ENCODE data around the gene CTCFL.
"Not testable (repeated sequence)": the region's sequence is repeated elsewhere in the genome, so short reads cannot be mapped to it uniquely, and the experiment has no call there.

CTCFL gene

DNA sequence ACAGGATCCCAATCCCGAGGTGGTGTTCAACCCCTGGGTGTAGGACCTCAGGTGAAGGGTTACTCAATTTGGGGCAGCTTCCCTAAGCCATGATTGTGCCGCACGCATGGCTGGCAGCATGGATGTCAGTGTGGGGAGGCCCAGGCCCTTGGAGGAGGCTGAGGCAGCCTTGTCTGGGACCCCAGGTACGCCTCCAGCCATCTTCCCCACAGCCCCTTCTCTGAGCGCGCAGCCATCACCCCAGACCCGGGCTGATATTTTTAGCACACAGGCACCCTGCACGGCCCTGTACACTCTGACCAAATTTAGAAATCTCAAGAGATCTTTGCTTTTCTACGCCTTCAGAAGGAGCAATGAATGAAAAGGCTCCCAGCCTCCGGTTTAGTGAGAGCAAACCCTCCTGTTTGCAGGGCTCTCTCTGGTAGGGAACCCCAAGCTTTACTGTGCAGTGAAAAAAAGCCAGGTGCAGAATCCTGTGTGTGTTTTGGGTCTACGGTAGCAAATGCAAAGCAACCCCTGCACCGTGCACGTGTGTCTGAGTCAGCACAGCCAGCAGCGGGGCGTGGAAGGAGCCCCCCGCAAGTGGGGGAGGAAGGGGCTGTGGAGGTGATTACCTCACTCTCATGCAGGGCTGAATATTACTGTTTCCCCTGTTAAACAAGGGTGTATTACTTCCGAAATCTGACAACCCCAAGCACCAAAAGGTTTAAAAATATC is 44.3 kb downstream of the CTCFL start:
- no peak for DNase-seq (ENCODE audit: low read depth)

DNA sequence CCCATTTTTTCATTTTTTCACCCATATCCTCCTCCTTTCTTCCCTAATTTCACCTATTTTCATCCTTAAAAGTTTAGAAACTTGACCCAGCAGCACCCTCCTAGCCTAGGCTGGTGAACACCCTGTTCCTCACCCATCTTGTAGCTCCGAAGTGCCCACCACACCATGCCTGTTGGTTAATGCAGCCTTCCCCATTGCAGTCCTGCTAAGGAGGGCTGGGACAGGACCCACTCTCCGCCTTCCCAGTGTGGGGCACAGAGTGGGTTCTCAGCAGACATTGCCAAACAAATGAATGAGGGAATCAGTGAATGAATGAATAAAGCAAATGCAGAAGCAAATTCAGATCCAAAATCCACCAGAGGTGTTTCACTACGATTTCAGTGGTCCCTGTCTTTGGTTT is 45.7 kb downstream of the CTCFL start:
- no peak for DNase-seq (ENCODE audit: low read depth)

DNA sequence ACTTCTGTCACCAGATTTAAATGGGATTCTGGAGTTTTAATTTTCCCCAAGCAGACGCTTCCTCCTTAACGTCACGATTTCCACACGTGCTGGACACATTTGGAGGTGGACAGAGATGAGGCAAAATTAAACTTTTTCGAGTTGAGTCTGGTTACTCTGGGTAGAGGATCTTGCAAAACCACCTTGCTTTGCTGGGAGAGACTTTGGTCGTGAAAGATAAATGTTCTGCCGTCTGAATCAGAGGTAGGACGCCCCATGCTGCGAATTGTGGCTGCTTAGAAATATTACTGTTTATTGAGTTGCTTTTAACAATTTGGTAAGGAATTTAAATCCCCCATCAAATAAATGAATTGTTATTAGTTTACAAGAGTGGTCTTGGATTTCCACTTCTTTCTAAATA is 46.8 kb downstream of the CTCFL start:
- DNase-seq (ENCODE audit: low read depth) = no peak

DNA sequence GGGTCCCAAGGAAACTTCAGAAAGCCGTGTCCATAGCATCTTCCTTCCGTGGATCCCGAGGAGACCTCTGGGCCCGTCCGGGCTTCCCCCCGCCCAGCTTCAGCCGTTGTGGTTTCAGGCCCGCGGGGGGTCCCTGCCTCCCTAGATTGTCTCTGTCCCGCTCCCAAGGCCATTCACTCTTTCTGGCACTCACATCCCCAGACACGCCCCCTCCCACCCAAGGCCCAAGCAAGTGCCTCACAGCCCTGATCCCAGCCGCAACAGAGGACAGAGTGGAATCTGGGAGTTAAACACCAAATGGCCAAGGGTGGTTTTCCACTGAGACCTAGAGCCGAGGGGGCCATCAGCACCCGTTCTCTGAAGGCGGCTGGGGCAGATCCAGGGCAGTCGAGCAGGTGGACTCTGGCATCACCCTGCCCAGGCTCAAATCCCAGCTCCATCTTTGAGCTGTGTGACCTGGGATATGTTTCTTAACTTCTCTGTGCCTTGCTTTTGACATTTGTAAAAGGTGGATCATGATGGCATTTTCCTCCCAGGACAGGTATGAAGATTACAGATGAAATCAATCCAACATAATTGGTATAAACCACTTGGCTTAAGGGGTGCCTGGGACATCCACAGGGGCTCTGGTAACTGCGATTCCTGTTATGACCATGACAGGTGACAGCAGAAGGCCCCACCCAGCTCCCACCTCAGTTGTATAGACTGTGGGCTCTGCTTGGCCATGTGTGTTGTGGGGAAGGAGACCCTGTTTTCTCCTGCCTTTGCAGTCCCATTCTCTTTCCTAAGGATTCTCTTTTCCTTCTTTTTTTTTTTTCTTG is 48.1 kb downstream of the CTCFL start:
- no peak for DNase-seq (ENCODE audit: low read depth)

DNA sequence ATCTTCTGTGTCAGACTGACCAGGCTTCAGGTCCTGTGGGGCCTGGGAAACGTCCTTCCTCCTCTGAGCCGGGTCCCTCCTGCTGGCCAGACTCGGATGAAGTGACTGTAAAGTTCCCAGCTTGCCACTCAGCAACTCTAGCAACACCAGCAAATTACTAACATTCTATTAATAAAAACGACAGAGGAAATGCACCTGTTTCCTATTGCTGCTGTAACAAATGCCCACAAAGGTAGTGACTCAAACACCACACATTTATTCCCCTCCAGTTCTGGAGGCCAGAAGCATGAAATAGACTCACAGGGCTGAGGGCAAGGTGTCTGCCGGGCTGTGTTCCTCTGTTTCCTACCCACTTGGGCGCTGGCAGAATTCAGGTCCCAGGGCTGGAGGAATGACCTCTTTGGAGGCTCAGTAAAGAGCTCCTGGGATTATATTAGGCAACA is 48.8 kb downstream of the CTCFL start:
- DNase-seq (ENCODE audit: low read depth) = no peak

DNA sequence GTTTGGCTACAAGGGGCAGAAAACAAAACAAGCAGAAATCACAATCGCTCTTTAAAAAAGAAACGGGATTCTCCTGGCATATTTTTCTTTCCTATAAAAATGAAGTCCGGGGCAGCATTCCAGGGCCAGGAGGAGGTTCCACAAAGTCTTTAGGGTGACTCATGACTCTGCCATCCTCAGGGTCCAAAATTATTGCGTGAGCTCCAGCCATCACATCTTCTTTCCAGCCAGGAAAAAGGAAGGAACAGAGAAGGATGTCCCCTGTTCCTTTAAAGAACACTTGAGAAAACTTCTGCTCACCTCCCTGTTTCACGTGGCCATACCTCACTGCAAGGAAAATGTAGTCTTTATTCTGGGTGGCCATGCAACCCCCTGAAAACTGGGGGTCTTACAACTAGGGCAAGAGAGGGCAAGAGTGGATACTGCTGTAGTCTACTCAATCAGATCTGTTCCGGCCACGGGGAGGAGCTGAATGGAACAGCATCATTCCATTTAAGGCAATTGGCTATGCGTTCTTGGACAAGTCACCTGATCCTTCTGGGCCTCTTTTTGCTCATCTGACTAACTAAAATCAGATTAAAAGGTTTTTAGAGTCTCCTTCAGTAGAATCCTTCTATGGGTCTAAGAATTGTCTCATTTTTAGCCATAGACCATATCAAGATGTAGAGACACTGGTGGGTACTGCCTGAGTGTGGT is 49.4 kb downstream of the CTCFL start:
- DNase-seq (ENCODE audit: low read depth) = no peak

DNA sequence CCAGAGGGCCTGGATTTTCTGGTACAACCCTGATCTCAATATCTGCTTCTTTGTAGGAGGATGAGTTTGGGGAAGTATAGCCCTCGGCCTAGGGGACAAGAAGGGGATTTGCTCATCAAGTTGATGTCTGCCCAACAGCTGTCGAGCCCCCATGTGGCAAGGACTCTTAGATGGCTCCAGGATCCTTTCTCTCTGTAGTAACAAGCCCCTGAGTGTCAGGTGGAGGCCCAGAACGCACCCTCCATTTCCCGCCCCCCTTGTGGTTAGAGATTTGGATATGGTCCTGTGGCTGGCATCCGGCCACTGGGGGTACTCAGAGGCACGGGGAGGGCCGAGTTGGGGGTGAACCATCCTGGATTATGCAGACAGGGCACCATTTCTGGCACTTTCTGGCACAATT is 50.1 kb downstream of the CTCFL start:
- no peak for DNase-seq (ENCODE audit: low read depth)

DNA sequence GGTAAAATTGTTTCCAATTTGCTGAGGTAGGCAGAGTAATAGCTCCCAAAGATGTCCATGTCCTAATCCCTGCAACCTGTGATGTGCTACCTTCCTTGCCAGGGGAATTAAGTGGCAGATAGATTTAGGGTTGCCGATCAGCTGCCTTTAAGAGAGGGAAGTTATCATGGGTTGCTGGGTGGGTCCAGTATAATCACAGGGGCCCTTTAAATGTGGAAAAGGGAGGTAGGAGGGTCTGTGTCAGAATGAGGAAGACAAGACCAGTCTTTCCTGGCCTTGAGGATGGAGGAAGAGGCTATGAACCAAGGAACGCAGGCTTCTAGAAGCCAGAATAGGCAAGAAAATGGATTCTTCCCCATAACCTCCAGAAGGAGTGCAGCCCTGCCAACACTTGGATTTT is 50.7 kb downstream of the CTCFL start:
- no peak for DNase-seq (ENCODE audit: low read depth)

DNA sequence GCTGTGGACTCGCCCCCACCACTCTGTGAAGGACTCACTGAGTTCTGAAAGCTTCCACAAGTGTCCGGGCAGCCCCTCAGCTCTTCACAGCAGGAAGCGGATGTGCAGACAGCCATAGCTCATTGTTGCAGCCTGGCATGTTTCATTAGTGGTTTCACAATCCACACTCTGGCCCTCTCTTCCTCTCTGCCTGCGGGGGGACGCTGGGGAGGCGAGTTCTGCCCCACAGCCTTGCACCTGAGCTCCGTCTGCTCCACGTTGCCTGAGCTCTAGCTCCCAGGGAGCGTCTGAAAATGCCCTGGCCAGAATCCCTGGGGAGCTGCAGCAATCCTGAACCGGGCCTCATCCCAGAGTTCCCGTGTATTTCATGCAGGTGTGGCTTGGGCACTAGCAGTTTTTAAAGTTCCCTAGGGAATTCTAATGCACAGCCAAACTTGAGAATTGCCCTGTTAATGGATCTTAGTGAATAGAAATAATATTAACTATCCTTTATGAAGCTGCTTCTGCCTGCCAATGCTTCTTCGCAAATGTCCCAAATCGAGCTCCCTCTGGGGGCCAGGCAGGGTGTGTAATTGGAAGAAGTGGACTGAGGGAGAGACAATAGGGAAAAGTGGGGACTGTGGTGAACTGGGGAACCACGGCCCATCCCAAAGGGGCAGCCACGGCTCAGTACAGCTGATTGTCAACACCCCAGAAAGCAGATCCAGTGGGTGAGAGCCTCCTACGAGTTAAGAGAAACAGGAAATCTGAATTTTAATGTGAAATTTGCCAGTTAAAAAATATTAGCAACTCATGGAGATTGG is 51.5 kb downstream of the CTCFL start:
- no peak for DNase-seq (ENCODE audit: low read depth)

DNA sequence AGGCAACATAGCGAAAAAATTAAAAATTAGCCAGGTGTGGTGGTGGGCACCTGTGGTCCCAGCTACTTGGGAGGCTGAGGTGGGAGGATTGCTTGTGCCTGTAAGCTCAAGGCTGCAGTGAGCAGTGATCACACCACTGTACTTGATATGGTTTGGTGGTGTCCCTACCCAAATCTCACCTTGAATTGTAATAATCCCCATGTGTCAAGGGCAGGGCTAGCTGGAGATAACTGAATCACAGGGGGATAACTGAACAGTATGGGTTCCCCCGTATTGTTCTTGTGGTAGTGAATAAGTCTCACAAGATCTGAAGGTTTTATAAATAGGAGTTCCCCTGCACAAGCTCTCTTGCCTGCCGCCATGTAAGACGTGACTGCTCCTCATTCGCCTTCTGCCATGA is 52.5 kb downstream of the CTCFL start:
- not testable (repeated sequence) for DNase-seq (ENCODE audit: low read depth)

DNA sequence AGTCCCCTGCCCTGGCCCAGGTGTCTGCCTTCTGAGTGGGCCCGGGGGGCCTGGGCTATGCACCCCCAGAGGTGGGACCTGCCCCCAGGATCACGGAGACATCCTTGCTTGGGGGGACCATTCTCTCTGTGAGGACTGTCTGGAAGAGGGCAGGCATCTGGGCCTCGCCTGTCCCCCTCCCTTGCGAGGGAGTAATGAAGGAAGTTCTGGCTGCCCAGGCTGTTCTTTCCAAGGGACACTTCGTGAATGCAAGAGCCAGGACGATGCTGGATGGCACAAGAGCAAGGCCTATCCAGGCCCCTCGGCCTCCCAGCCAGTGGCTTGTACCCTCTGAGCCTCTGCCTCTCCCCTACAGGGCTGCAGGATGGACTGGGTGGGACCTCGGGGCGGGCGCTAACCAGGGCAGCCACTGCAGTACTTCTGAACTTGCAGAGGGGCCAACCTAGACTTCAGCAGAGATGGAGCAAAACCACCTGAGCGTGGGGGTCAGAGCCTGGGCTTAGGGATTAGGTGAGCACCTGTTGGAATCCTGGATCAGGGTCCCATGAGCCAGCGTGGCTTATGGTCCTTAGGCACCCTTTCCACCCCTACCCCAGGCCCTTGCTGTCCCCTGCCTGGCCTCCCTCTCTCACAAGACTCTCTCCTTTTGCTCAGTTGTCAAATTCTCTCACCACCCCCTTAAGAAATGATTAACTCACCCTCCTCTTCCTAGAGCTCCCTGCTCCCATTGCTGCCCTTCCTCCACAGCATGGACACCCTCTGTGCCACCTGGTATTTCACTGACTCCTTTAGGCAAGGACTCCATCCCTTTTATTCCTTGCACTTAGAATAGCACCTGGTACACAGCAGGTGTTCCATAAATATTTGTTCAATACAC is 53.2 kb downstream of the CTCFL start:
- DNase-seq (ENCODE audit: low read depth) = no peak

DNA sequence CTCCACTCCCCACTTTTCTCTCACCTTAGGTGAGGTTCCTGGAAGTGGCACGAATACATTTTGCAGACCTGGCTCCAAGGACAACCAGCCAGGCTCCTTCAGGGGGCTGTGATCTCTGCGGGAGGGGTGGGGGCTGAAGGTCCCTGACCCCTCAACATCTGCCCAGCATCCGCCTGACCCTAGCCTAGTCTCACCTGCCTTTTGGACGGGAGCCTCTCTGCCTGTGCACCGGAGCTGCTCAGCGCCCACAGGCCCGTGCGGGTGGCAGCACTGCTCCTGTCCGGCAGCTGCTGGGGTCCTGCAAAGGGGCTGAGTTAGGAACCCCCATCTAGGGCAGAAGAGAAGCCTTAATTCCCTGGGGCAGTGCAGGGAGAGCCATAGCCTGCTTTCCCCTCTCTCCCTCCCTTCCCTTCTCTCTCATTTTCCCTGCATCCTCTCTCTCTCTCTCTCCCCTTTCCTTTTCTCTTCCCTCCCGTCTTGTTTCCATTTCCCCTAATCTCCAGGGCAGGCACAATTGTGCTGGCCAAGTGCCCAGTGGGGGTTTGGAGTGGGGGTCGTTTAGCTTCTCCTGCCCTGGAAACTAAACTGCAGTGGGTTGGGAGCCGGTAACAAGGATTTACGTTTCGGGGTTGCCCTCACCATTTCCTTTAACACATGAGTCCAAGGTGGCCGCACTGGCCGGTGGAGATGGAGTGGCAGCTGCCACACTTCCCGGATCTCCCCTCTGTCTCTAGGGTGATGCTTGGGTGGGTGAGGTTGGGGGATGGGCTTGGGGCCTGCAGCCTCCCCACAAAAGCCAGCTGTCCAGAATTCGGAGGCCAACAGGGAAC is 54.1 kb downstream of the CTCFL start:
- no peak for DNase-seq (ENCODE audit: low read depth)

DNA sequence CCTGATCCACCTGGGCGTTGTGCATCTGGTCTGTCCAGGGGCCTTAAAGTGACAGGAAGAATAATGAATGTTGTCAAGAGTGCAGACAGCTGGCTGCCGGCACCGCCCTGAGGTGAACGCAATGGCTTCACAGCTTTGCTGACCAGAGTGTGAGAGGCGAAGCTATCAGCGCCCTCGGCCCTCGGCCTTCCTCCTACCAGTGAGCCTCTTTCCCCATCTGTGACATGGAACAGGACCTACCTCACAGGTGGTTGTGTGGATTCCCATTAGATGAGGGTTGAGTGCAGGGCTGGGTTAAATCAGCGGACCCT is 54.8 kb downstream of the CTCFL start:
- DNase-seq (ENCODE audit: low read depth) = no peak

DNA sequence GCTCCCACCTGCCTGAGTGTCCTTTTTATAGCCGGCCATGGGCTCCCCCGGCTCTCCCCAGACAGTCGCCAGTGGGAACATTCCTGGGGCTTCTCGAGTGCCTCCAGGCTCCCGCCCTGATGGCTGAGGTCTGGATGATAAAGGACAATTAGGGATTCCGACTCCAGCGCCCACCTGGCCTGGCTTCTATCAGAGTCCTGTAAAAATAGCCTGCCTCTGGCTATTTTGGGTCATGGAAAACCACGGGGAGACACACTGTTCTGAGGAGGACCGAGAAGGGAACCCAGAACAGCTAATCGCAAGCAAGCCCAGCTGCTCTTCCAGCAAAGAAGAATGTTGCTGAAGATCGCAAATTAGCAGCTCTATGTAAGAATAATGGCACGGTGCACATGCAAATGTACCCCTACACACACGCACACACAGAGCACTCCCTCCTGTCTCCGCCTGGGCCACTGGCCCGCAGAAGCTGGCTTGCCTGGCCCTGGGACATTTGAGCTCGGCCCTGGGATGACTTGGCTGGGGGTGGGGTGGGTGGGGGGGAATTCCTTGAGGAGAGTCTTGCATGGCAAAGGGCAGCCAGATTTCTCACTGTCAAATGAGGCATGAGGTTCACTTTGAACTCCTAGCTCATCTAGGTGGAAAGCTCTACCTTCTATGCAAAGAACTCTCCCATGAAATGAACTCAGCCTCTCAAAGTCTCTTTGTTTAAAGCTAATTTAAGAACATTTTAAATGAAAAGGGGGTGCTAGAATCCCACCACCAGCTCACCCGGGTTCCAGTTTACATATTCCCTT is 55.3 kb downstream of the CTCFL start:
- no peak for DNase-seq (ENCODE audit: low read depth)

DNA sequence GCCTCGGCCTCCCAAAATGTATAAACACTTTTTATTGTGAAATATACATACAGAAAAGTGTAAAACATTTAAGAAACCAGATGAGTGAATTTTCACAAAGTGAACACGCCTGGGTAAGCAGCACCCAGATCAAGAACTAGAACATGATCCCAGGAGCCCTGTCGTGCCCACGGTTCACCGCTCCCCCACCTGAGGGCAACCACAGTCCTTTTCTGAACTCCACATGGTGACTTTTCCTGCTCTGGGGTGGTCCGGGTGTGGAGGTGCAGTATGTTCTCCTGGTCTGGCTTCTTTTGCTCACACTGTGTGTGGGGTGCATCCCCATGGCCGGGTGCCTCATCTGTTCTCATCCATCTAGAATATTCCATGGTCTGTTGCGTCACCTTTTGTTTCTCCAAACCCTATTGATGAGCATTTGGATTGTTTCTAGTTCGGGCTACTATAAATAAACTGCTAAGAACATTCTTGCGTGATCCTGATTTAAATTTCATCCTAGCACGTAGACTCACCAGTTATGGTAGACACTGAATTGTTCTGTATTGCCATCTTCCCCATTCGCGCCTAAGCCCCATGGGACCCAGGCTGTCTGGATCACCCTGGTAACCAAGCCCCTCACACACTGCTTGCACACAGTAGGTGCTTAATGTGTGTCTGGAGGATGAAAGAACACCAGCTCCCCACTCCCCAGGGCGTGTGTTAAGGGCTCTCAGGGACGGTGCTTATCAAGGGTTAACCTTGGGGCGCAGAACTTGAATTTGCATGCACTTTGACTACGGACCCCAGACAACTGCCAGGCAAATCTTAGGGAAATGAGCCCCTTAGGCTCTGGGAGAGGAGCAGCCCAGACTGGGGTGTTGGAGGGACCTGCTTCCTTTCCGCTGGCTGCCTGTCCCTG is 56.2 kb downstream of the CTCFL start:
- no peak for DNase-seq (ENCODE audit: low read depth)

DNA sequence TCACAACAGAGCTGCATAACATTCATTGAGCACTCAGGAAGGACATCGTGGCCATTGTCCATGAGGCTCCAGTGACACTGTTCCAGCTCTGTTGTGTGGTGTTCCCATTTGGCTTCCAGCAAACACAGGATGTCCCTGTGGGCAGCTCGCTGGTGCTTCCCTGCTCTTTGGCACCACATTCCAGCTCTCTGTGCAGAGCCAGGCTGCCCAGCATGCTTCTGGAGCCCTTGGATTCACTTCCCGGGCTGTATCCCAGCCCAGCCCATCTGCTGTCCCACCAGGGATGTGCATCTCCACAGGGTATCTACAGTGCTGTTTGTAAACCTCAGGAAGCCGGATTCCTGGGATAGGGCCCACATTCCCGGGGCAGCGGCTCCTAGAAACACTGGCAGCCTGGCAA is 57.2 kb downstream of the CTCFL start:
- DNase-seq (ENCODE audit: low read depth) = no peak

DNA sequence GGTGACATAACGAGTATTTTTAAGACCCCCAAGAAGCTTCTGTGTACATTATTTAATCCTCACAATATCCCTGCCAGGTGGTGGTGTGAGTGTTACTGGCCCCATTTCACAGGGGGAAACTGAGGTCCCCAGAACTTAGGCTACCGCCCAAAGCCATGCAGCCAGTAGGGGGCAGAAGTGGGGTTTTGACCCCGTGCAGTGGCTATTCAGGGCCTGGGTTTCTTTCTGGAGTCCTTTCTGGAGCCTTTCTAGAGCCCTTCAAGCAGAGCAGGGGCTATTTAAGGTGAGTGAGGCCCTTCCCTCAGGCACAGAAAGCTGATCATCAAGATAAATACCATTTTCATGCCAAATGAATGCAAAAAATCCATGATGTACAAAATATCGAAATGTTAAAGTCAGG is 59.0 kb downstream of the CTCFL start:
- DNase-seq (ENCODE audit: low read depth) = no peak

DNA sequence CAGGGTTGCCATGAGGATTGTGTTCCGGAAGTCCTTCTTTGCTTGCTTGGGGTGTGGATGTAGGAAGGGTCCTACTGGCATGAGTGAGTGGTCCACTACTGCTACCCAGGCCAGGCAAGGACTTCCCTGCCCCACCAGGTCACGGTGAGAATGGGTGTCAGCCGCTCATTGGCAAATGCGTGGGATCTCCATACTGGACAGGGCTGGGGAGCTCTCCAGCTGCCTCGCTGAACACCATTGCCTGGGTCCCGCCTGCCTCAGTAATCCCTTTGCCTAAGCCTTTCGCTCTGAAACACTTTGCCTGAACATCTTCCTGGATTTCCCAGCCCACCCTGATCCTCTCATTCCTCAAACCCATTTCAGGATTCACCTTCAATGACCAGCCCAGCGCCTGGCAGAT is 59.5 kb downstream of the CTCFL start:
- no peak for DNase-seq (ENCODE audit: low read depth)
